Caco-2 (cell line): ENCODE measurements around the gene LIPH. TPM values are rescaled to one million over a fixed set of nuclear protein-coding genes. Genes with fewer than 3 reads are reported as not detected.

Experiments used
- BruUV-seq: library from RNA; stranded (reverse); fragments of 400-500 nt; replicated peaks from 2 replicates; lab custom pipeline; 2021; lab: Mats Ljungman, UMichigan
- CTCF ChIA-PET: fragments of 300-600 bp; sonication (Branson Sonifier 250); formaldehyde crosslinking; loops from one replicate; lab custom pipeline; 2022; ENCODE audit warnings: antibody characterized with exemption; lab: Charles Lee
- POLR2A ChIA-PET: fragments of 300-600 bp; sonication (Branson Sonifier 250); formaldehyde crosslinking; loops from one replicate; lab custom pipeline; 2022; ENCODE audit warnings: antibody characterized with exemption; lab: Charles Lee
- DNase-seq, 2 experiments: peaks; one replicate each; pipeline versions ENCODE4 v3.0.0 to v3.0.0-alpha.2; 2020 to 2022
- H3K27me3 ChIP-seq: replicated peaks from 2 replicates; pipeline ENCODE4 v1.6.0; 2011; ENCODE audit warnings: low read length; ENCODE audit not compliant: control insufficient read depth, insufficient read depth
- H3K36me3 ChIP-seq: 2 replicates; pipeline ENCODE4 v1.5.1; 2011; ENCODE audit warnings: low read length; ENCODE audit not compliant: control insufficient read depth, insufficient read depth
- H3K4me1 ChIP-seq: fragments of 250-450 bp; sonication (Bioruptor Pico); 2 replicates; pipeline ENCODE4 v1.5.1; 2020; ENCODE audit warnings: mild to moderate bottlenecking
- H3K4me3 ChIP-seq: 2 replicates; pipeline ENCODE4 v1.5.1; 2011; ENCODE audit warnings: low read depth, mild to moderate bottlenecking, control low read depth, low read length
- H3K9me3 ChIP-seq: fragments of 250-450 bp; sonication (Bioruptor Pico); 2 replicates; pipeline ENCODE4 v1.5.1; 2020; ENCODE audit warnings: mild to moderate bottlenecking, moderate library complexity
- H3K27ac Mint-ChIP-seq: one replicate; pipeline ENCODE4 v1.8.0; 2022; ENCODE audit warnings: mixed read lengths; ENCODE audit not compliant: unreplicated experiment
- H3K27me3 Mint-ChIP-seq: one replicate; pipeline ENCODE4 v1.8.0; 2022; ENCODE audit warnings: mixed read lengths; ENCODE audit not compliant: insufficient read depth, unreplicated experiment
- H3K36me3 Mint-ChIP-seq: one replicate; pipeline ENCODE4 v1.8.0; 2022; ENCODE audit warnings: mild to moderate bottlenecking, mixed read lengths; ENCODE audit not compliant: insufficient read depth, unreplicated experiment
- H3K4me1 Mint-ChIP-seq: one replicate; pipeline ENCODE4 v1.8.0; 2022; ENCODE audit warnings: low read depth, mixed read lengths; ENCODE audit not compliant: unreplicated experiment
- H3K4me3 Mint-ChIP-seq: one replicate; pipeline ENCODE4 v1.8.0; 2022; ENCODE audit warnings: mild to moderate bottlenecking, moderate library complexity, mixed read lengths; ENCODE audit not compliant: unreplicated experiment
- H3K9me3 Mint-ChIP-seq: one replicate; pipeline ENCODE4 v1.8.0; 2022; ENCODE audit warnings: mixed read lengths; ENCODE audit not compliant: unreplicated experiment
- intact Hi-C: fragments of 100-400 bp; cut with micrococcal nuclease; formaldehyde crosslinking; loops from one replicate; pipeline ENCODE4 v1.10.0; 2022; ENCODE audit not compliant: unreplicated experiment
- total RNA-seq: library from RNA; stranded (reverse); gene quantifications from 2 replicates; pipeline ENCODE4 v1.2.3, GENCODE V29; 2022
- TF ChIP-seq, protein P1 (sequence below), 2 experiments: fragments of 200-600 bp in 1 of 2; IDR thresholded peaks; 1 replicate in 1 of 2; 2 replicates in 1 of 2; pipeline versions ENCODE4 v1.5.1 to v1.8.0; 2011 to 2022; ENCODE audit warnings: antibody characterized with exemption in 1 of 2, control low read depth in 1 of 2, inconsistent platforms in 1 of 2, low read depth in 1 of 2, low read length in 1 of 2, mild to moderate bottlenecking in 1 of 2, moderate library complexity in 1 of 2; ENCODE audit not compliant: insufficient read depth in 1 of 2, severe bottlenecking in 1 of 2, unreplicated experiment in 1 of 2

The LIPH gene
- total RNA-seq, 1 experiment from 2014 or later = 6.1 TPM

DNA sequence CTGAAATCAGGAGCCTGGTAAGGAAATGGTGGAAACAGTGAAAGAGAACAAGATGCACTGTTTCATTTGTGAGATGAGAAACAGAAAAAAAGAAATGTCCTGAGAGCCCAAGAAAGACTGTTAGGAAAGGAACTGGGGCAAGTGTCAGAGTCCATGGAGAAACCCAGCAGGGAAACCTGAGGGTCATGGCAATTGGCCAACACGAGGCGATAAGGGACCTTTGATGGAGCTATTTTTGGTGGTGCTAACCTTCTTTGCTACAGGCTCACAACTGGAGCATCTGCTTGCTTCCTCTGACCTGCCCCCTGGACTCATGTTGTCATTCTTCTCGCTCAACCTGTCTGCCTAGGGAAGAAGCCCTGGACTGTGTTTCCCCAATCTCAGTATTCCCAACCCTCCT is 49.4 kb downstream of the LIPH start:
- Mint-ChIP-seq H3K36me3 (peaks cover 10% of the 10 kb centered on the region), H3K27ac (no peak overlapping the region), H3K4me3 (no peak overlapping the region), H3K9me3 (no peaks in the 10 kb centered on the region), H3K27me3 (no peaks in the 10 kb centered on the region), H3K4me1 (no peaks in the 10 kb centered on the region)
- no TSS peak for BruUV-seq
- Histone ChIP-seq H3K36me3 (no peaks in the 10 kb centered on the region), H3K9me3 (no peaks in the 10 kb centered on the region), H3K4me1 (peaks cover 7% of the 10 kb centered on the region), H3K4me3 (no peak overlapping the region), H3K27me3 (no peaks in the 10 kb centered on the region)
- ChIA-PET POLR2A (interaction anchor here (0.6 kb wide), 1 partner anchor 49 kb away, joined by 5 read pairs; no protein-coding TSS in a partner anchor), CTCF (no interaction called here)
- TF ChIP-seq, protein P1, sequence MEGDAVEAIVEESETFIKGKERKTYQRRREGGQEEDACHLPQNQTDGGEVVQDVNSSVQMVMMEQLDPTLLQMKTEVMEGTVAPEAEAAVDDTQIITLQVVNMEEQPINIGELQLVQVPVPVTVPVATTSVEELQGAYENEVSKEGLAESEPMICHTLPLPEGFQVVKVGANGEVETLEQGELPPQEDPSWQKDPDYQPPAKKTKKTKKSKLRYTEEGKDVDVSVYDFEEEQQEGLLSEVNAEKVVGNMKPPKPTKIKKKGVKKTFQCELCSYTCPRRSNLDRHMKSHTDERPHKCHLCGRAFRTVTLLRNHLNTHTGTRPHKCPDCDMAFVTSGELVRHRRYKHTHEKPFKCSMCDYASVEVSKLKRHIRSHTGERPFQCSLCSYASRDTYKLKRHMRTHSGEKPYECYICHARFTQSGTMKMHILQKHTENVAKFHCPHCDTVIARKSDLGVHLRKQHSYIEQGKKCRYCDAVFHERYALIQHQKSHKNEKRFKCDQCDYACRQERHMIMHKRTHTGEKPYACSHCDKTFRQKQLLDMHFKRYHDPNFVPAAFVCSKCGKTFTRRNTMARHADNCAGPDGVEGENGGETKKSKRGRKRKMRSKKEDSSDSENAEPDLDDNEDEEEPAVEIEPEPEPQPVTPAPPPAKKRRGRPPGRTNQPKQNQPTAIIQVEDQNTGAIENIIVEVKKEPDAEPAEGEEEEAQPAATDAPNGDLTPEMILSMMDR (IDR thresholded peaks at IDR 0.05; ENCODE audit: insufficient read depth in 1 of 2, low read depth in 1 of 2, low read length in 1 of 2, severe bottlenecking in 1 of 2, unreplicated experiment in 1 of 2) = no peak
- intact Hi-C loops = no loop called here
- DNase-seq = no peak

DNA sequence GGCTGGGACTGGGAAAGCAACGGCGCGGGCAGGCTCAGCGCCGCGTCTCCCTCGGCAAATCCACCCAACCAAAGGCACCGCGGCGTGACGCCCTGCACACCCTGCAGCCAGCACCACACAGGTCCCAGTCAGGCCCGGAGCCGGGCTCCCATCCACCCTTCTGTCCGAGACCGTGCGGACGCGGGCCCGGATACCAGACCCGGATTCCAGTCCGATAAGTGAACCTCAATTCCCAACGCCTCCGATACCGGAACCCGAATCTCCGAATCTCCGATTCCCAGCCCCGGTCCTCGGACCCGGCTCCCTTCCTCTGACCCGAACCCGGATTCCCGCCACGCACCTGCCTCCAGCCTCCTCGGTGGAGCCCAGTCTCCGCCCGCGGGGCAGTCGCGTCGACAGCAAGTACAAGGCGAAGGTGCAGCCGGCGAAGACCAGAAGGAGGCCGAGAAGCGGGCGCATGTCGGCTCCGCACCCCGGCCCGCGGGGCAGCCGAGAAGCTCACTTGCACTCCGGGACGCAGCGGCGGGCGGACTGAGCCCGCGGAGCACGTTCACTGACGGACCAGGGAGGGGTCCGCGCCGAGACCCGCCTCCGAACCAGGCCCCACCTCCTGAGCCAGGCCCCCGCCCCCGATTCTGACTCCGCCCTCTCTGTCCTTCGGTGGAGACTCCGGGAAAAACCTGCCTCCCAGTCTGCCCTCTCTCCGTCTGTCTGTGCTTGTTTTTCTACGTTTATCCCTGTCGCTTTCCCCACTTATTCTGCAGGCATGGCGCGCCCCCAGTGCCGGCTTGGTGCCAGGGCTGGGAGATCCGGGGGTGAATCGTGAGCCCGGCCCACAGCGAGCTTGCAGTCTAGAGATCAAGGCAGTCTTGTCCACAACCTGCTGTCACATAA is 53.6 kb downstream of the LIPH start, which contains the start of gene TMEM41A:
TMEM41A (minus strand) TSS at position 533 of the 894 bp plus-strand sequence; CDS start at position 459, 74 bp downstream.
- Histone ChIP-seq H3K9me3 (no peaks in the 10 kb centered on the region), H3K36me3 (peaks cover 4% of the 10 kb centered on the region), H3K4me3 (peak within 1 kb of the TSS; percentile 90), H3K27me3 (no peaks in the 10 kb centered on the region), H3K4me1 (peaks cover 14% of the 10 kb centered on the region)
- intact Hi-C loops = loop anchor here (1.0 to 5.0 kb wide), 5 partner anchors 9 to 144 kb away; partner anchors contain the start of gene SENP2
- ChIA-PET CTCF (interaction anchor here (0.5 to 0.9 kb wide), 3 partner anchors 37 to 60 kb away, joined by 3 to 7 read pairs (median 5); no protein-coding TSS in a partner anchor), POLR2A (interaction anchor here (0.5 to 1.3 kb wide), 6 partner anchors 10 to 157 kb away, joined by 3 to 5 read pairs (median 3); partner anchors contain the start of gene SENP2)
- DNase-seq = peak; percentile 94 to 96
- no TSS peak for BruUV-seq
- TF ChIP-seq, protein P1 (IDR thresholded peaks at IDR 0.05; ENCODE audit: insufficient read depth in 1 of 2, low read depth in 1 of 2, low read length in 1 of 2, severe bottlenecking in 1 of 2, unreplicated experiment in 1 of 2) = no peak
- Mint-ChIP-seq H3K36me3 (peaks cover 35% of the 10 kb centered on the region), H3K27me3 (no peaks in the 10 kb centered on the region), H3K4me3 (peak within 1 kb of the TSS; percentile 76), H3K9me3 (no peaks in the 10 kb centered on the region), H3K27ac (peak within 1 kb of the TSS; percentile 71), H3K4me1 (no peaks in the 10 kb centered on the region)

DNA sequence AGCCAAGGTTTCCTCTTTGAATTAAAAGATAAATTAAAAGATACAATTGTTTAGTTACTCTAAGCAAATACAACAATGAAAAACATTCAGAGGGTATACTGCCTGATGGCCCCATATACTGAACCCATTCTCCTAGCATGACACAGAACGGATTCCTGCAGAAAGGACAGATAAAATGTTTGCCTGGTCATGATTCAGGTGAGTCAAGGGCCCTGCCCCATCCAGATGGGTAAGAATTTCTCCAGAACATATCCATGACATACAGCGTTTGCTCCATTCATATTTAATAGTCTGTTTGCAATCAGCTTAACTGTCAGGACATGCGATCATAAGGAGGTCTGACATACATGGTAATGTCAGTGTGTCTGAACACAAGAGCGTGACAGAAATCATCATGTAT is 62.1 kb downstream of the LIPH start:
- ChIA-PET POLR2A (no interaction called here), CTCF (no interaction called here)
- Mint-ChIP-seq H3K9me3 (no peaks in the 10 kb centered on the region), H3K4me1 (peaks cover 22% of the 10 kb centered on the region), H3K27ac (peak overlapping the region; percentile 10), H3K27me3 (no peaks in the 10 kb centered on the region), H3K36me3 (peaks cover 75% of the 10 kb centered on the region), H3K4me3 (no peak overlapping the region)
- Histone ChIP-seq H3K4me1 (peaks cover 23% of the 10 kb centered on the region), H3K9me3 (no peaks in the 10 kb centered on the region), H3K4me3 (no peak overlapping the region), H3K36me3 (no peaks in the 10 kb centered on the region; the same call in none of the 2 replicates), H3K27me3 (no peaks in the 10 kb centered on the region)
- intact Hi-C loops = no loop called here
- DNase-seq = no peak
- TF ChIP-seq, protein P1 (IDR thresholded peaks at IDR 0.05; ENCODE audit: insufficient read depth in 1 of 2, low read depth in 1 of 2, low read length in 1 of 2, severe bottlenecking in 1 of 2, unreplicated experiment in 1 of 2) = no peak
- BruUV-seq = no TSS peak
